NCI-H774 (cell line): ENCODE results near the gene TLE7.
A peak's percentile ranks its signal among the peaks of the same experiment; 100 is the strongest.

Experiments
- DNase-seq: peaks from one replicate; lab custom pipeline; 2025; lab: John Stamatoyannopoulos, UW

The TLE7 gene

DNA sequence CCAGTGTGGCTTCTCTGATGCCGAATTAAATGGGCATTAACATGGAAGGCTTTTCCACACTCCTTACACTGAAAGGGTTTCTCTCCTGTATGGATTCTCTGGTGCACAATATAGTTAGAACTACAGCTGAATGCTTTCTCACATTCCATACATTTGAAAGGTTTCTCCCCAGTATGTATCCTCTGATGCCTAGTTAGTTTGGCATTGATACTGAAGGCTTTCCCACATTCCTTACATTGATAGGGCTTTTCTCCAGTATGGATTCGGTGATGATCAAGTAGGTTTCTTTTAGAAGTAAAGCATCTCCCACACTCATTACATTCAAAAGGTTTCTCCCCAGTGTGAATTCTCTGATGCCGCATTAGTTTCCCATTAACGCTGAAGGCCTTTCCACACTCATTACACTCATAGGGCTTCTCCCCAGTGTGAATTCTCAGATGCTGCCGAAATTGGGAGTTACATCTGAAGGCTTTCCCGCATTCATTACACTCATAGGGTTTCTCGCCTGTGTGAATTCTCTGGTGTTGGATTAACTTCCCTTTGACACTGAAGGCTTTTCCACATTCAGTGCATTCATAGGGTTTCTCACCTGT lies 6.5 kb upstream of the TLE7 start:
- DNase-seq, result no peak

DNA sequence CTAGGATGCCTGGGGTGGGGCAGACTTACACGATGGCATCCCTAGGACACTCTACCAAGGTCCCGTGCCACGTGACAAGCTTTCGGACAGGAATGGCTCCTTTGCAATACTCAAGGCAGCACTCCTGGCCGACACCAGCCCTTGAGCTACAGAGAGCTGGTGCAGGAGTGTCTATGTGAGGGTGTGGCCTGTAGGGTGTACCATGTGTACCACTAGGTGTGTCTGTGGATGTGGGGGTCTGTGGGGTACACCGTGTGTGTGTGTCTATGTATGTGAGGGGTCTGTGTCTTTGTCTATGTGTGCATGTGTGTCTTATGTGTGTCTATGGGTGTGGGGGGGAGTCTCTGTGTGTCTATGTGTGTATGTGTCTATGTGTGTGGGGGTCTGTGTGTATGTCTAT lies 1.9 kb upstream of the TLE7 start:
- no peak for DNase-seq

DNA sequence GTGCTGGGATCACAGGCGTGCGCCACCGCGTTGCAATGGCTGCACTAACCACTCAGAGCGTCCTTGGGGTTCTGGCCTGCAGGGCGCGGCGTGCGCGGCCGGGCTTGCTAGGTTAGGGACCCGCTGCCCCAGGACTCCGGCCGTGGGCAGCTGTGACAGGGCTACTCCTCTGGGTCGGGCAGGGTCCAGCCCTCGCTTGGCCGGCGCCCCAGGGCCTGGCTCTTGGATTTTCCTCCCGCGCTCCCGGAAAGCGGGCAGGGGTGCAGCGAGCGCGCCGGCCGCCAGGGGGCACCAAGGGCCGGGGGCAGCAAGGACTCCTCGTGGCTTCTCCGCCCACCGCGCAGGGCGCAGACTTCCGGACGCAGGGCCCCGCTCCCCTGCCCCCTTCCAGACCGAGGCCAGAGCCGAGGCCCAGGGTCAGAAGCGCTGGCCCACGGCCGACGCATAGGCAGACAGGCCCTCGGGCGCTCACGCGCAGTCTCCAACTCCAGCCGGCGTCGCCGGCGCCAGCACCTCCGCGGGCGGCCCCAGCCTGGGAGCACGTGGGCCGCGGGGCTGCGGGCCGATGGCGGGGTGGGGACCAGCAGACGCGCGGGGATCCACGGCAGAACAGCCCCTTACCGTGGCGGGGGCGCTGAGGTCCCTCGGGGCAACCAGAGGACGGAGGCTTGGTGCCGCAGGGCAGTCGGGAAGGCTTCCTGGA lies 355 bp downstream of the TLE7 start:
- no peak for DNase-seq

DNA sequence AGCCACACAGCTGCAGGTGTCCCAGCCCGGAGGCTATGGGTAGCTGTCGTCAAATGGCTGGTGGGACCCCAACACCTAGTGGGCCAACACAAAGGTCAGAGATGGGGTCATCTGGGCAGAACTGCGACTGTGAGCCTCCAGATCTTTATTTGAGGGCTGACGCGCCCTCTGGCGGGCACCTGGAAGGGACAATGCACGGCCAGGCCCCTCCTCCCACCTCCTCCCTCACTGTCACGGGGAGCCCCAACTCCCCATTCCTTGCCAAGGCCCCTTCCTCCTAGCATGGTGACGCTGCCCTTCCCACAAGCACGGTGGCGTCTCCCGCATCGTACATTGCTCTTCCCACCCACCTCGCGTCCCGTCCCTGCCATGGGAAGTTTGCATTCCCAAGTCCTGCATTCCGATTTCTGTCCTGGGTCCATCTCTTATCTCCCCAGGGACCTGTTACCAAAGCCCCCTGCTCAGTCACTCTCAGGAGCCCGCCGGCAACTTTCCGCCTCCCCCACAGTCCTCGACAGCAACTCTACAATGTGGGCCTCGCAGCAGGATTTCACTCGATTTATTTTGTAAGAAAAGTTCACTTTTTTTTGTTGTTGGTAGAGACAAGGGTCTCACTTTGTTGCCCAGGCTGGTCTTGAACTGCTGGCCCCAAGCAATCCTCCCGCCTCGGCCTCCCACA lies 1.0 kb downstream of the TLE7 start:
- no peak for DNase-seq

DNA sequence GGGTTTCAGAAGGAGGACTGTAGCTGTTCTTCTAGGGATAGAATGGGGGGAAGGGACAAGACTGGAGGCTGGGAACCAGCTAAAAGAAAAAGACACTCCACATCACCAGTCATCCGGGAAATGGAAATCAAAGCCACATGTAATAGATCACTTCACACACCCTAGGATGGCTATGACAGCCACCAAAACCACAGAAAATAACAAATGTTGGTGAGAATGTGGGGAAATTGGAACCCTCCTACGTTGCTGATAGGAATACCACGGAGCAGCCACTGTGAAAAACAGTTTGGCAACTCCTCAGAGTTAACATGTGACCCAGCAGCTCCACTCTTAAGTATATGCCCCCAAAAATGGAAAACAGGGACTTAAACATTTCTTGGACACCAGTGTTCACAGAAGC lies 2.3 kb downstream of the TLE7 start:
- no peak for DNase-seq

DNA sequence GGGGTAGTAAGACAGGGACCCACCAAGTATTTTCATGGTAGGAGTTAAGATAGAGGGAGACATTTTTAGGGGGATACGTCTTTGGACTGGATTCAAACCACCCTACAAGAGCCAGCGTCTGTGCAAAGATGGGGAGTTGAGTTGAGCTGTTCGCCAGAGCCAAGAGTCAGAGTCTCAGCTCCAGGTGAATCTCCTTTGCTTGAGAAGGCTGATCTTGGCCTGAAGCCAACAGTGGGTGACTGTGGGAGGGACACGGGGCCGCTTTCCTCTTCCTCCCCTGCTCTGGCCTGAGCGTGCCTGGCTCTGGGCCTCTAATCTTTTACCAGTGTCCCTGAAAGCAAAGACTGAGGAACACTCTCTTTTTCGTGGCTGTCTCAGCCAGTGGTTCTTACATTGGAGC lies 5.4 kb downstream of the TLE7 start:
- no peak for DNase-seq

DNA sequence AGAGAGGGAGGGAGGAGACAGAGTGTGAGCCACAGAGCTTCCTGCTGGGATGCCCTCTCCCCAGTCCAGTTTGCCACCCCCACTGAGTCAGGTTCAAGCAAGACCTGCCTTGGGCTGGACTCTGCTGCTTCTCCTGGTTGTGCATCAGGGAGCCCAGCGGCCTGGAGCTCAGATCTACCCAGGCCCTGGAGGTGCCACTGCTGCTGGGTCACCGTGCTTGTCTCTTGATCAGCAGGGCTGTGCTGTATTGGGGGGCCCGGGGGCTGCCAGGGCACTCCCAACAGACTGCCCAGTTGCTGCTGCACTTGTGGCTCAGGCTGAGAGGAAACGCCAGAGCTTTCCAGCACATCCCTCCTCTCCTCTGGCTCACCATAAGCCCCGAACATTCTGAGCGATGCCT lies 8.9 kb downstream of the TLE7 start:
- DNase-seq, result no peak

DNA sequence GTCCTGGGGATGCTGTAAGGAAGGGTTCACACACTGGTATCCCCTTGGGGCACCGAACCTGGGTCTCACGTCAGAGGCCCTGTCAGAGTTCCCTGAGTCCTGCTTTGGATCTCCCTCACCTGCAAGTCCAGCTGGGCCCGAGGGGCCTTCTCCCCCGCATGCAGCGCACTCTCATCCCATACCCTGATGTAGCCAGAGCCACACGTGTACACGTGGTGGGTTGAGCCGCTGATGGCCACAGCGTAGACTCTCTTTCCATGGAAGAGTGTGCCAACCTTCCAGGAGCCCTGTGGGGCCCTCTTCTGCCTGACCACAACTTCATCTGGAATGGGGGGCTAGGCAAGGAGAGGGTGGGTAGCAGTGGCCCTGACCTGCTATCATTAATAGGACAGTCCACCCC lies 9.9 kb downstream of the TLE7 start:
- DNase-seq, result no peak

DNA sequence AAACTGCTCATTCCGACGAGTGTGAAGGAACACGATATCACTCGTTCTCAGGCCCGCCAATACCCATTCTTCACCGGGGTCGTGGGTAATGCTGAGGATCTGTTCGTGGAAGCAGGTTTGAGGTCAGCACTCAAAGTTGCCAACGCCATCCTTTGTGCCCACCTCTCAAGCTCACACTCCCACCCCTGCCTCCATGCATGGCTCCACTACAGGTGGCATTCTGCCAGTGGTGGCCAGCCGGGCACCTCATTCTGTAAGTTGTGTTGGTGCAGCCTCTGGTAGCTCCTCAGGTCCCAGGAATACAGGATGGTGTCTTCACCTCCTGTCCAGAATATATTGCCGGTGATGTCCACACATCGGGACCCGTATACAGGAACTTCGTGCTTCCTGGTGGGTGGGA lies 10.7 kb downstream of the TLE7 start:
- no peak for DNase-seq

DNA sequence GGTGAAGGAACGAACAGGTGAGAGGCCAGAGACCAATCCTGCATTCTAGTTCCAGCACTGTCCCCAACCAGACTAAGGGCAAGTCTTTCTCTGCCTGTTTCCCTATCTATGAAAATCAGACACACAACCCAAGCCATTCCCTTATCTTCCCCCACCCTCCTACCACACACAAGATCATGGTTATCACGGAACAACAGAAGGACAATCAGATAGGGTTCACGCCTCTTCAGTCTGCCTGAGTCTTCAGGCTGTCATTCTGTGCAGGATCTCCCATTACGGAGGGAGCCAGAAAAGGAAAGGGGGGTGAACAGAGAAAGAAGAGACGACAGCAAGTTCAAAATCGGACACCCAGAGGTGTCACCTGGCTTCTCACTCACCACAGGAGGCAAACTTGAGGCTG lies 11.1 kb downstream of the TLE7 start:
- DNase-seq, result no peak

DNA sequence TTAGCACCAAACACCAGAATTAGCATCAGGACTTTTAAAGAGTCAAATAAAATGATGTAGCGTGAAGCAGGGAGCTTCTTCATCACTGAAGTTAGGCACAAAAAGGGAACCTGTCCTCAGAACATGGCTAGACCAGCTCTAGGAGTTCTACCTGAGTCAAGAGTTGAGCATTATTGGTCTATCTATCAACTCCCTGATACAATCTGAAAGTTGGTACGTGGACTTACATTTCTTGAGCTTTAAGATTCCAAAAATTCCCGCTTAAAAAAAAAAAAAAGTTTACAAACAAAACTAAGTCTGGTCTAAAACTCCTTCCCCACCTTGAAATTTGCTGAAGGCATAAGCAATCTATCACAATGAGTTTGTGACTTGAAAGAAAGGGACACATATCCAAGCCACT lies 12.3 kb downstream of the TLE7 start:
- no peak for DNase-seq

DNA sequence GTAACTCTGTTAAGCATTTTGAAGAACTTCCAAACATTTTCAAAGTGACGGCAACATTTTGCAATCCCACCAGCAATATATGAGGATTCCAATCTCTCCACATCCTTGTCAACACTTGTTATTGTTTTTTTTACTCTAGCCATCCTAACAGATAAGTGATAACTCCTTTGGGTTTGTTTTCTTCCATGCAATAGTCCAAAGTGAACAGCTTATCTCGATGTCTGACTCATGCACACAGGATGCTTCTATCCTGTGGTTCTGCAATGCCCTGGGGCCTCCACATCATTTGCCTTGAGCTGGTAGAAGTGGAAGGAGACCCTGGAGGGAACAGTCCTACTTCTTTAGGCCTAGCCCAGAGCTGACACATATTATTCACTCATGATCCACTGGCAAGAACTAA lies 13.0 kb downstream of the TLE7 start:
- DNase-seq, result no peak

DNA sequence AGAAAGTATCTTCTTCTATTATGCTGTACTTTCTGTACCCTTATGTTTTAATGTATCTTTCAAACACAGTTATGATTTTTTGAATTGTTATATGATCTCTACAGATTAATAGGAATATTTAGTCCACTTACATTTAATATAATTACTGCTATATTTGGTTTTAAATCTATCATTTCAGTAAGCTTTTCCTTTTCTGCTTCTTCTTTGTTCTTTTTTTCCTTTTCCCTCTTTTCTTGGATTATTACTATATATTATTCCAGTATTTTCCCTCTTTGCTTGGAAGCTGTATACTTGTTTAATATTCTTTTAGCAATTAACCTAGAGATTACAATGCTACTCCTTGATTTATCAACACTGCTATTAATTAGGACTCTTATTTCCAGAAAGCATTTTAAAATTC lies 13.5 kb downstream of the TLE7 start:
- DNase-seq, result no peak

DNA sequence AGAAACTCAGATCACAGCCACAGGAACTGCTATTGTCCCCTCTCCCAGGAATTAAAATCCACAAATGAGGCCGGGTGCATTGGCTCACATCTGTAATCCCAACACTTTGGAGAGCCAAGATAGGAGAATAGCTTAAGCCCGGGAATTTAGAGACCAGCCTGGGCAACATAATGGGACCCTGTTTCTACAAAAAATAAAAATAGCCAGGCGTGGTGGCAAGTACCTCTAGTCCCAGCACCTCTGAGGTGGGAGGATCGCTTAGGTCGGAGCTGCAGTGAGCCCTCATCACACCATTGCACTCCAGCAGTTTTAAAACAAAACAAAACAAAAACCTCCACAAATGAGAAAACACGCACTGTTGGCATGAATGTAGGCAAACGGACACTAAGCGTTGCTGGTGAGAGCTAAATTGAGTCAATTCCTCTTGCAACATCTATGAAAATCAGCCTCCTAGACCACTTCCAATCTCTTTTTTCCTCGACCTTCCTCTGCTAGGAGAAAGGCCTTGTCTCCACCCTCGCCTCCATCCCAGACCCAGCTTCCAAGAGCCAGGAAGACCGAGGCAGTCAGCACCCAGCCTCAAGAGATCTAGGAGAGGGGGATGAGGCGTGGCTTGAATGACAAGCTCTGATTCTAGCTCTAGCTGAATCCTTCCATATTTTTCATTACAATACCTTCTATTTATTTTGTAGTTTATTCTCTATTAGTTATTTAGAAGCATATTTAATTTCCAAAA lies 14.8 kb downstream of the TLE7 start:
- no peak for DNase-seq

DNA sequence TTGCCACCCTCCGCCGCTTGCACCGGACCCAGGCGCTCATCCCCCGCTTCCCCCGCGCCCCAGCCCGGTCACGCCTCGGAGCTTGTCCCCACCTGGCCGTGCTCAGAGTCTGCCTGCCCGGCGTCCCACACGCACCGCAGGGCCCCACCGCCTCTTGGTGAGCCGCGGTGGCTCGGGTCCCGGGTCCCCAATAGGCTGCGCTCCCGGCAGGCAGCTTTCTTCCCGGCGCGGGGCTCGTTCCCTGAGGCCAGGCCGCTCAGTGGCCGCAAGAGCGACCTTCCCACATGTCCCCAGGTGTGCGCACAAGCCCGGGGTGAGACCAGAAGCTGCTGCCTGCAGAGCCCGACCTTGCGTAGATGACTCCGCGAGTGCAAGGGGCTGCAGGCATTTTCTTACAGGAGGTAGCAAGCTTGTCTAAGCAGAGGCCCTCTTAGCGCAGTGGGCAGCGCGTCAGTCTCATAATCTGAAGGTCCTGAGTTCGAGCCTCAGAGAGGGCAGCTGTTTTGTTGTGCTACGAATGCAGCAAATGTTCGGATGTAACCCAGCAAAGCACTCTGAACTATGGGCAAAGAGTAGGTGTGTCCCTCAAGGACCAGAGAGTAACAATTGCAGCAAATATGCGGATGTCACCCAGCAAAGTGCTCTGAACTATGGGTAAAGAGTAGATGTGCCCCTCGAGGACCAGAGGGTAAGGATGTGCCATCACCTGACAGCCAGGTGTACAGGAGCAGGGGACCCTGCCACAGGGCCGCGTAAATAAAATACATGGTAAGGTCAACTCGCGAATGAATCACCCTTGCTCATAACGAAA lies 15.6 kb downstream of the TLE7 start:
- DNase-seq, result peak; percentile 77

DNA sequence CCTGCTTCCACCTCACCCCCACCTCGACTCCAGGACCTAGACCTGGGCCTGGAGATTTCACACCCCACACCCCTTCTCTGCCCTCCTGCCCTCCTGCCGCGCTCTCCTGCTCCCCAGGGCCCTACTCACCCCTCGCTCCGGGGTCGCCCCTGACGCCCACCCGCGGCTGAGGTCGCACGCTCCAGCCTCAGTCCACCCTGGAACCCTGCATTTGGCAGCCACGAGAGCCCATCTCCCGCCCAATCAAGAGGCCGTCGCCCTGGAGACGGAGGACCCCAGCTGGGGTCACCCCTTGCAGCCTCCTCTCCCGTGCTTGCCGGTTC lies 16.1 kb downstream of the TLE7 start:
- DNase-seq, result no peak

DNA sequence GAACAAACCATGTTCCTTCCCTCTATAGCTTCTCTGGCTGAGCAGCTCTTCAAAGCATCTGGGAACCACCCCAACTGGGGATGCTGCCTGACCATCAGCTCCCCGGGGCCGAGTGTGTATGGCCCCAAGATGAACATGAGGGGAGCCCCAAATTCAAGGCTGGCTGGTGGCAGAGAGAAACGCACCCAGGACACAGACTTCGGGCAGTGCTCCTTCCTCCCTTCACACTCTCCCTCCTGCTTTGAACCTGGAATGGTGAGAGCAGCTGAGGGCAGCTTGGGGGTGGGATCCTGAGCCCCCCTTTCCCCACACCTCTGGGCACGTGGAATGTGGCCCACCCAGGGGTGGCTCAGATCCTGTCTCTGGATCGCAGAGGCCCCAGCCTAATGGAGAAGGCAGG lies 17.2 kb downstream of the TLE7 start:
- no peak for DNase-seq

DNA sequence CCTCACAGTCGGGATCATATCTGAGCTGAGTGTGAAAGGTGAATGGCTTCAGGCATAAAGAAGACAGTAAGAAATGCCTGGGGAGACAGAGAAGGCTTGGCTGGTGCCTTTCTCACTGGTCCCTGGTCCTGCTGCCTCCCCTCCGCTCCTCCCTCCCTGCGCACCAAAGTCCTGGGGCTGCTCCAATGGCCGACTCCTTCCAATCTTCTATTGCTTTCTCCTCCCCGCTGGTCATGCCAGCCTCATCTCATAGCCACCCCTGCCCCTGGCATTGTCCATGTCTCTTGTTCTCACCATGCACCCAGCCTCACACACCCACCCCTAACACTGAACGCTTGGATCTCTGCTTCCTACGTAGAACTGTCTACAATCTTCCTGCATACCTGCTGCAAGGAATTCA lies 18.0 kb downstream of the TLE7 start:
- no peak for DNase-seq

DNA sequence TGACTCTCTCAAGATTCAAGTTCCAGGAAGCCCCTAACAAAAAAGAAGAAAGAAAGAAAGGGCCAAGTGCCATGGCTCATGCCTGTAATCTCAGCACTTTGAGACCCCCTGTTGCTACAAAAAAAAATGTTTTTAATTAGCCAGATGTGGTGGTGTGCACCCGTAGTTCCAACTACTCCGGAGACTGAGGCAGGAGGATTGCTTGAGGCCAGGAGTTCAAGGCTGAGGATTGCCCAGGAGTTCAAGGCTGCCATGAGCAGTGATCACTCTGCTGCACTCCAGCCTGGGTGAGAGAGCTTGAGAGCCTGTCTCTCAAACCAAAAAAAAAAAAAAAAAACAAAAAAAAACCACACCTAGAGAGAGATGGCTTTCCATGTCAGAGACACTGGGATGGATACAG lies 18.8 kb downstream of the TLE7 start:
- DNase-seq, result no peak

DNA sequence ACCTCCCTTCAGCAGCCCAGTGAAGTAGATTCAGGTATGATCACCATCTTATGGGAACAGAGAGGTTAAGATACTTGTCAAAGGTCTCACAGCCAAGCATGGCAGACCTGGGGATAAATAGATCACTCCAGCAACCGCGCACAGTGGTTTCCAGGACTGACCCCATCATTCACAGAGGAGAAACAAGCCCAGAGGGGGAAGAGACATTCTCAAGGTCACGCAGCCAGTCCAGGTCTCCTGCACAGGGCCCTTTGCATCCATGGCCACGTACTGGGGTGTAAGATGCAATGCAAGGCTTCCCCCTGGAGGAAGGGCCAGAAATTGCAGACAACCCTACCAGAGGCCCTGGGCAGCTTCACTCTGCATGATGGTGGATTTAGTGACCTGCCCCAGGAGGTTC lies 19.9 kb downstream of the TLE7 start:
- DNase-seq, result no peak

DNA sequence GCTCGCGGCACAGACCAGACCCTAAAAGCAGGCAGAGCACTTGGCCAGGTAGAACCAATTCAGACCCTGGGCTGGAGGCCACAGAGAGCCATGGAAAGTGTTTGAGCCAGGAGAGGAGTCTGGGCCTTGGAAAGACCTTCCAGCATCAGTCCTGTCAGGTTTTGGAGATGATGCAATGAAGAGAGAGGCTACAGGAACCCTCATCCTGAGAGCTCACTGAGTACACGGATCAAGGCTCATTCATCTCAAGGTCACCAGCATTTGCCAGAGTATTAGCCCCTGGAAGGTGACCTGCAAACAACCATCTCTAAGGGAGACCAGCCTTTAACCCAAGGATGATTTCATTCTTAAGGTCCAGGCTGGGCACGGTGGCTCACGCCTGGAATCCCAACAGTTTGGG lies 27.8 kb downstream of the TLE7 start:
- no peak for DNase-seq

DNA sequence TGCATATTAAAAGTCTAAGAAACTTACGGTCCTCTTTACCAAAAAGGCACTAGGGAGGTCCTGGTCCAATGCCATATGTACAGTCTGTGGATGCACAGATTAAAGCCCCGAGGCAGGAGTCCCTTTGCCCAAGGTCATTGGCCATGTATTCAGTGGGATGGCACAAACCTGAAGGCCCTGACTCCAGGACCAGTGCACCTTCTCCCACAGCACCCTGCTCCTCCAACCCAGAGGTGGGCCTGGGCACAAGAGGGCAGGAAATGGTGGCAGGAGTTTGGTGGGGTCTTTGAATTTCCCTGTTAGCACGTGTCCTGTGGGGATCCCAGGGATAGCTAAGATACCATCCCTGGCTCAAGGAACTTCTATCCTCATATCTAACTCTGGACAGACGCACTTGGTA lies 28.5 kb downstream of the TLE7 start:
- DNase-seq, result no peak
